Body of pancreas (tissue), 4 donors: ENCODE results near the gene ATP2B2. TPM values are rescaled to one million over a fixed set of nuclear protein-coding genes. Genes with fewer than 3 reads are reported as not detected.
A peak's percentile ranks its signal among the peaks of the same experiment; 100 is the strongest.

Experiments used
- ATAC-seq: fragments of 150-250 bp; one replicate; pipeline ENCODE4 v1.9.1; 2016
- DNase-seq, 4 donors: peaks; one replicate each; pipeline ENCODE4 v3.0.0-alpha.2; 2019
- H3K27ac ChIP-seq, 4 donors: fragments of 200-600 bp; sonication (generic); 1 replicate in 3 of 4; 2 replicates in 1 of 4; pipeline versions ENCODE4 v1.5.1 to v1.6.1; 2016 to 2019; ENCODE audit warnings: mild to moderate bottlenecking in 1 of 4, mixed read lengths in 1 of 4, moderate library complexity in 1 of 4
- H3K27me3 ChIP-seq, 2 donors: fragments of 200-600 bp; sonication (generic); one replicate each; pipeline ENCODE4 v1.6.0; 2016; ENCODE audit warnings: mild to moderate bottlenecking in 1 of 2
- H3K36me3 ChIP-seq, 2 donors: fragments of 200-600 bp; sonication (generic); replicated peaks in 1 of 2; 2 replicates each; pipeline ENCODE4 v1.5.1; 2016; ENCODE audit warnings: low read depth in 2 of 2; ENCODE audit not compliant: insufficient read depth in 1 of 2
- H3K4me1 ChIP-seq: fragments of 200-600 bp; sonication (generic); one replicate; pipeline ENCODE4 v1.6.0; 2016
- H3K4me3 ChIP-seq, 2 donors: fragments of 200-600 bp; sonication (generic); 1 replicate in 1 of 2; 2 replicates in 1 of 2; pipeline ENCODE4 v1.5.1; 2016 to 2019
- H3K9me3 ChIP-seq, 3 donors: fragments of 200-600 bp; sonication (generic); 1 replicate in 2 of 3; 2 replicates in 1 of 3; pipeline ENCODE4 v1.5.1; 2016
- CTCF ChIP-seq, 7 experiments: fragments of 450-650 bp in 4 of 7; fragments of 200-600 bp in 3 of 7; sonication (generic) in 3 of 7; IDR thresholded peaks; one replicate each; pipeline ENCODE4 v1.5.1; 2016 to 2019; ENCODE audit warnings: antibody characterized with exemption in 7 of 7
- POLR2A ChIP-seq, 3 donors: fragments of 450-650 bp; IDR thresholded peaks; one replicate each; pipeline ENCODE4 v1.6.1; 2016; ENCODE audit warnings: antibody characterized with exemption in 3 of 3, mild to moderate bottlenecking in 2 of 3
- WGBS, 2 donors: methylation state at CpG; one replicate each; pipeline ENCODE4 v1.1.5; 2017; 5-methylcytosine and 5-hydroxymethylcytosine counted together
- intact Hi-C: fragments of 100-400 bp; cut with DNase I; formaldehyde crosslinking; loops from one replicate; pipeline ENCODE4 v1.15.1; 2023
- total RNA-seq, 2 donors: library from RNA; depleted of rRNA; stranded (reverse); fragments of >200 nt; gene quantifications; one replicate each; pipeline ENCODE4 v1.1.0, GENCODE V29; 2016

Gene ATP2B2
- total RNA-seq, 2 donors from 2014 or later = 0.52 TPM; not detected in 1

GRCh38 chr3:10335871-10336622 lies 169.3 kb downstream of the ATP2B2 start:
- Histone ChIP-seq H3K9me3 (no peaks in the 10 kb centered on the region), H3K36me3 (no peaks in the 10 kb centered on the region), H3K4me3 (no peak overlapping the region), H3K4me1 (no peaks in the 10 kb centered on the region), H3K27me3 (no peaks in the 10 kb centered on the region), H3K27ac (no peak overlapping the region)
- intact Hi-C loops = no loop called here
- TF ChIP-seq CTCF (IDR thresholded peaks at IDR 0.05) (no peak), POLR2A (IDR thresholded peaks at IDR 0.05) (no peak)
- DNase-seq (no peak), ATAC-seq (no peak)
- 77 to 80% methylated on average over 29 of the region's 29 CpGs for WGBS, 2 donors

GRCh38 chr3:10335190-10335738 lies 170.1 kb downstream of the ATP2B2 start:
- DNase-seq = no peak
- TF ChIP-seq CTCF (IDR thresholded peaks at IDR 0.05) (no peak), POLR2A (IDR thresholded peaks at IDR 0.05) (no peak)
- 67 to 70% methylated on average over 1 to 4 of the region's 4 CpGs for WGBS, 2 donors
- Histone ChIP-seq H3K36me3 (no peaks in the 10 kb centered on the region), H3K4me3 (no peak overlapping the region), H3K27ac (no peak overlapping the region), H3K4me1 (no peaks in the 10 kb centered on the region), H3K27me3 (no peaks in the 10 kb centered on the region), H3K9me3 (no peaks in the 10 kb centered on the region)
- ATAC-seq = no peak
- intact Hi-C loops = no loop called here

- no peaks in the 10 kb centered on the region for H3K27me3 ChIP-seq
- TF ChIP-seq POLR2A (IDR thresholded peaks at IDR 0.05) (no peak), CTCF (IDR thresholded peaks at IDR 0.05) (peak in 1 of 7 experiments; percentile 21)
- no peaks in the 10 kb centered on the region for H3K4me1 ChIP-seq
- H3K4me3 ChIP-seq = no peak overlapping the region
- no peaks in the 10 kb centered on the region for H3K36me3 ChIP-seq
- ATAC-seq (no peak), DNase-seq (peak in 2 of 4 donors; percentile 7 to 37)
- no peaks in the 10 kb centered on the region for H3K9me3 ChIP-seq
- intact Hi-C loops = no loop called here
- H3K27ac ChIP-seq = no peak overlapping the region
- WGBS, 2 donors = 59 to 61% methylated on average over 10 to 12 of the region's 12 CpGs
Observed at GRCh38 chr3:10334459-10334858, 170.9 kb downstream of the ATP2B2 start.

GRCh38 chr3:10334042-10334441 lies 171.3 kb downstream of the ATP2B2 start:
- H3K4me1 ChIP-seq = no peaks in the 10 kb centered on the region
- DNase-seq = no peak
- 81 to 82% methylated on average over 9 to 11 of the region's 11 CpGs for WGBS, 2 donors
- intact Hi-C loops = no loop called here
- no peaks in the 10 kb centered on the region for H3K27me3 ChIP-seq
- H3K36me3 ChIP-seq = no peaks in the 10 kb centered on the region
- H3K9me3 ChIP-seq = no peaks in the 10 kb centered on the region
- H3K27ac ChIP-seq = no peak overlapping the region
- H3K4me3 ChIP-seq = no peak overlapping the region
- TF ChIP-seq CTCF (IDR thresholded peaks at IDR 0.05) (no peak), POLR2A (IDR thresholded peaks at IDR 0.05) (no peak)
- ATAC-seq = no peak

GRCh38 chr3:10333349-10333650 lies 172.1 kb downstream of the ATP2B2 start:
- intact Hi-C loops = no loop called here

More at GRCh38 chr3:10333349-10333650, 172.1 kb downstream of the ATP2B2 start:
- H3K4me1 ChIP-seq = no peaks in the 10 kb centered on the region
- ATAC-seq (no peak), DNase-seq (no peak)
- H3K27me3 ChIP-seq = peaks cover 0 to under 1% of the 10 kb centered on the region in 2 donors
- WGBS, 2 donors = 40% methylated on average over 2 of the region's 2 CpGs; no CpG with 5 or more reads in 1 of the 2 donors
- H3K36me3 ChIP-seq = no peaks in the 10 kb centered on the region
- no peak overlapping the region for H3K27ac ChIP-seq
- H3K4me3 ChIP-seq = no peak overlapping the region
- no peak for TF ChIP-seq POLR2A (IDR thresholded peaks at IDR 0.05)
- no peak for TF ChIP-seq CTCF (IDR thresholded peaks at IDR 0.05)
- H3K9me3 ChIP-seq = no peaks in the 10 kb centered on the region
